DOHH2 (cell line): ENCODE results near the gene KIRREL3.

Experiments used
- EZH2phosphoT487 ChIP-seq: fragments of 200-600 bp; sonication (generic); IDR thresholded peaks from 2 replicates; pipeline ENCODE4 v1.6.1; 2017; ENCODE audit warnings: borderline replicate concordance, mild to moderate bottlenecking, antibody characterized with exemption, low read length, moderate library complexity, mixed read lengths
- TF ChIP-seq, protein P1 (sequence below): fragments of 200-600 bp; sonication (generic); IDR thresholded peaks from one replicate; pipeline ENCODE4 v1.5.1; 2014; ENCODE audit warnings: antibody characterized with exemption, mild to moderate bottlenecking, low read depth, low read length; ENCODE audit not compliant: poor library complexity, severe bottlenecking

DNA sequence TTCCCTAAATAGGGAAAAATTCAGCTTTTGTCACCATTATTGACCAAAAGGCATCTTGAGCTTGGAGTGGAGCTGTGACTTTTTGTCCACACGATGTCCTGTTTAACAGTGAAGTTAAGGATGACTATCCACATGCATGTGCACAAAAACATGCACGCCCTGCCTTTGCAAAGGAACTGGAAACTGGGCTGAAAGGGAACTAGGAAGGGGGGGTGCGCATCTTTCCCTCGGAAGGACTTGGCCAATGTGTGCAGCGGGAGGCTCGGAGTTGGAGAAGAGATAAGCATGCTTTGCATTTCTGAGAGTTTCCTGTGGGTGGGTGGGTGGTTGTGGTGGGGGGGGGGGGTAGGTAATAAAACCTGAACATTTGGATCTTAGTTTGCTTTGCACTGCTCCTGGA lies 411 bp upstream of the KIRREL3 start:
- TF ChIP-seq, protein P1, sequence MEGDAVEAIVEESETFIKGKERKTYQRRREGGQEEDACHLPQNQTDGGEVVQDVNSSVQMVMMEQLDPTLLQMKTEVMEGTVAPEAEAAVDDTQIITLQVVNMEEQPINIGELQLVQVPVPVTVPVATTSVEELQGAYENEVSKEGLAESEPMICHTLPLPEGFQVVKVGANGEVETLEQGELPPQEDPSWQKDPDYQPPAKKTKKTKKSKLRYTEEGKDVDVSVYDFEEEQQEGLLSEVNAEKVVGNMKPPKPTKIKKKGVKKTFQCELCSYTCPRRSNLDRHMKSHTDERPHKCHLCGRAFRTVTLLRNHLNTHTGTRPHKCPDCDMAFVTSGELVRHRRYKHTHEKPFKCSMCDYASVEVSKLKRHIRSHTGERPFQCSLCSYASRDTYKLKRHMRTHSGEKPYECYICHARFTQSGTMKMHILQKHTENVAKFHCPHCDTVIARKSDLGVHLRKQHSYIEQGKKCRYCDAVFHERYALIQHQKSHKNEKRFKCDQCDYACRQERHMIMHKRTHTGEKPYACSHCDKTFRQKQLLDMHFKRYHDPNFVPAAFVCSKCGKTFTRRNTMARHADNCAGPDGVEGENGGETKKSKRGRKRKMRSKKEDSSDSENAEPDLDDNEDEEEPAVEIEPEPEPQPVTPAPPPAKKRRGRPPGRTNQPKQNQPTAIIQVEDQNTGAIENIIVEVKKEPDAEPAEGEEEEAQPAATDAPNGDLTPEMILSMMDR, result no peak
- TF ChIP-seq EZH2phosphoT487, result no peak
